H1 (cell line): ENCODE results near the gene EML4. TPM values are rescaled to one million over a fixed set of nuclear protein-coding genes. Genes with fewer than 3 reads are reported as not detected.

Experiments used
- CTCF ChIA-PET: fragments of 300-600 bp; sonication (Branson Sonifier 250); formaldehyde crosslinking; loops from one replicate; lab custom pipeline; 2021; ENCODE audit not compliant: partially characterized antibody; lab: Charles Lee
- POLR2A ChIA-PET: fragments of 300-600 bp; sonication (Branson Sonifier 250); formaldehyde crosslinking; loops from one replicate; lab custom pipeline; 2021; ENCODE audit warnings: inconsistent platforms; ENCODE audit not compliant: partially characterized antibody; lab: Charles Lee
- DNase-seq, 2 experiments: peaks; one replicate each; pipeline versions ENCODE4 v3.0.0 to v3.0.0-alpha.2; 2010 to 2022; ENCODE audit warnings: low spot score in 2 of 2, low read depth in 1 of 2, mixed read lengths in 1 of 2
- FAIRE-seq: peaks from 2 replicates; lab custom pipeline; 2011; peaks lifted over from hg19 to GRCh38; lab: Jason Lieb, UNC
- H2AFZ ChIP-seq: 2 replicates; pipeline ENCODE4 v1.8.1; 2012; ENCODE audit warnings: low read length, inconsistent platforms
- H2AK5ac ChIP-seq: 2 replicates; pipeline ENCODE4 v1.6.1; 2013; ENCODE audit warnings: low read depth, low read length
- H2BK120ac ChIP-seq: replicated peaks from 2 replicates; pipeline ENCODE3; 2013; ENCODE audit warnings: low read depth, low read length, inconsistent platforms
- H2BK12ac ChIP-seq: 2 replicates; pipeline ENCODE4 v1.6.1; 2013; ENCODE audit warnings: low read depth, low read length
- H2BK15ac ChIP-seq: 2 replicates; pipeline ENCODE4 v1.6.1; 2013; ENCODE audit warnings: low read length
- H2BK20ac ChIP-seq: 2 replicates; pipeline ENCODE4 v1.6.1; 2013; ENCODE audit warnings: low read length
- H2BK5ac ChIP-seq: 2 replicates; pipeline ENCODE4 v1.6.1; 2013; ENCODE audit warnings: low read depth, low read length
- H3K14ac ChIP-seq: 2 replicates; pipeline ENCODE4 v1.6.1; 2013; ENCODE audit warnings: inconsistent platforms; ENCODE audit not compliant: insufficient read length
- H3K18ac ChIP-seq: 2 replicates; pipeline ENCODE4 v1.6.1; 2013; ENCODE audit warnings: low read length; ENCODE audit errors: extremely low read depth
- H3K23ac ChIP-seq: 2 replicates; pipeline ENCODE4 v1.6.1; 2013; ENCODE audit warnings: inconsistent platforms; ENCODE audit not compliant: insufficient read length
- H3K23me2 ChIP-seq: 2 replicates; pipeline ENCODE4 v1.6.1; 2013; ENCODE audit warnings: low read depth, low read length
- H3K27ac ChIP-seq: 2 replicates; pipeline ENCODE4 v1.6.1; 2011; ENCODE audit warnings: low read depth, low read length, inconsistent platforms
- H3K27me3 ChIP-seq, 4 experiments: replicated peaks in 1 of 4; 1 replicate in 1 of 4; 2 replicates in 3 of 4; pipeline versions ENCODE4 v1.6.1 to v1.8.1; 2011 to 2013; ENCODE audit warnings: low read length in 3 of 4, mild to moderate bottlenecking in 3 of 4, inconsistent platforms in 2 of 4, mixed read lengths in 2 of 4, moderate library complexity in 1 of 4; ENCODE audit not compliant: control insufficient read depth in 3 of 4, insufficient read depth in 3 of 4; ENCODE audit errors: extremely low read depth in 1 of 4
- H3K36me3 ChIP-seq, 4 experiments: 2 replicates each; pipeline versions ENCODE4 v1.6.1 to v1.8.1; 2011 to 2013; ENCODE audit warnings: mild to moderate bottlenecking in 4 of 4, low read length in 3 of 4, moderate library complexity in 2 of 4, control low read depth in 1 of 4, inconsistent platforms in 1 of 4; ENCODE audit not compliant: insufficient read depth in 4 of 4, control insufficient read depth in 2 of 4
- H3K4ac ChIP-seq: replicated peaks from 2 replicates; pipeline ENCODE3; 2013; ENCODE audit warnings: low read length, low read depth, mixed read lengths, inconsistent platforms; ENCODE audit not compliant: insufficient read length
- H3K4me1 ChIP-seq, 4 experiments: replicated peaks in 1 of 4; 1 replicate in 1 of 4; 2 replicates in 3 of 4; pipeline versions ENCODE4 v1.6.1 to v1.8.1; 2011 to 2013; ENCODE audit warnings: low read length in 3 of 4, inconsistent platforms in 2 of 4, mixed read lengths in 1 of 4; ENCODE audit not compliant: insufficient read depth in 4 of 4, control insufficient read depth in 3 of 4
- H3K4me2 ChIP-seq, 2 experiments: 2 replicates each; pipeline versions ENCODE4 v1.6.1 to v1.8.1; 2011 to 2013; ENCODE audit warnings: low read depth in 2 of 2, low read length in 2 of 2, control low read depth in 1 of 2, inconsistent platforms in 1 of 2, mild to moderate bottlenecking in 1 of 2; ENCODE audit not compliant: insufficient read depth in 1 of 2
- H3K4me3 ChIP-seq, 4 experiments: fragments of 200-600, 300-600 bp in 1 of 4; sonication (generic), shearing (Covaris generic), sonication (Bioruptor Twin) in 1 of 4; 2 replicates each; pipeline versions ENCODE4 v1.5.1 to v1.8.1; 2011 to 2016; ENCODE audit warnings: low read length in 4 of 4, low read depth in 3 of 4, control low read depth in 2 of 4, inconsistent platforms in 2 of 4, mild to moderate bottlenecking in 2 of 4, mixed read lengths in 1 of 4, moderate library complexity in 1 of 4; ENCODE audit not compliant: insufficient read depth in 2 of 4; ENCODE audit errors: extremely low read depth in 1 of 4
- H3K56ac ChIP-seq: replicated peaks from 2 replicates; pipeline ENCODE3; 2013; ENCODE audit warnings: low read depth, mild to moderate bottlenecking, mixed read lengths, low read length, inconsistent platforms; ENCODE audit not compliant: insufficient read length
- H3K79me1 ChIP-seq: 2 replicates; pipeline ENCODE4 v1.6.1; 2013; ENCODE audit warnings: low read depth, low read length, control low read depth
- H3K79me2 ChIP-seq, 2 experiments: 2 replicates each; pipeline versions ENCODE4 v1.6.1 to v1.8.1; 2012 to 2013; ENCODE audit warnings: low read length in 2 of 2, mild to moderate bottlenecking in 2 of 2, inconsistent platforms in 1 of 2; ENCODE audit not compliant: insufficient read depth in 2 of 2, control insufficient read depth in 1 of 2
- H3K9ac ChIP-seq, 4 experiments: replicated peaks in 1 of 4; 1 replicate in 1 of 4; 2 replicates in 3 of 4; pipeline versions ENCODE4 v1.6.1 to v1.8.1; 2011 to 2013; ENCODE audit warnings: low read depth in 3 of 4, low read length in 3 of 4, control low read depth in 2 of 4, mild to moderate bottlenecking in 2 of 4, moderate library complexity in 2 of 4, inconsistent platforms in 1 of 4; ENCODE audit errors: extremely low read depth in 1 of 4
- H3K9me3 ChIP-seq, 2 experiments: 2 replicates each; pipeline versions ENCODE4 v1.6.1 to v1.8.1; 2012 to 2013; ENCODE audit warnings: mild to moderate bottlenecking in 2 of 2, moderate library complexity in 2 of 2, control low read depth in 1 of 2, inconsistent platforms in 1 of 2, low read depth in 1 of 2, low read length in 1 of 2, mixed read lengths in 1 of 2; ENCODE audit not compliant: insufficient read depth in 2 of 2
- H4K20me1 ChIP-seq, 2 experiments: replicated peaks in 1 of 2; 2 replicates each; pipeline versions ENCODE3 to v1.8.1; 2011 to 2013; ENCODE audit warnings: inconsistent platforms in 2 of 2, low read length in 2 of 2, mild to moderate bottlenecking in 1 of 2; ENCODE audit not compliant: insufficient read depth in 2 of 2, control insufficient read depth in 1 of 2
- H4K5ac ChIP-seq: 2 replicates; pipeline ENCODE4 v1.6.1; 2013; ENCODE audit warnings: low read length, low read depth, mixed read lengths, inconsistent platforms; ENCODE audit not compliant: insufficient read length
- H4K8ac ChIP-seq: 2 replicates; pipeline ENCODE4 v1.8.0; 2013; ENCODE audit warnings: mild to moderate bottlenecking, moderate library complexity, low read length, inconsistent platforms; ENCODE audit not compliant: insufficient read depth; ENCODE audit errors: extremely low read depth
- H4K91ac ChIP-seq: replicated peaks from 2 replicates; pipeline ENCODE3; 2013; ENCODE audit warnings: low read length, mixed read lengths, inconsistent platforms; ENCODE audit not compliant: insufficient read length
- CBX5 ChIP-seq: fragments of 300-800, 300-1000 bp; sonication (generic); IDR thresholded peaks from 2 replicates; pipeline ENCODE4 v1.7.1; 2016; ENCODE audit warnings: antibody characterized with exemption, low read length, low read depth
- CREB1 ChIP-seq: IDR thresholded peaks from 2 replicates; pipeline ENCODE4 v1.6.1; 2012; ENCODE audit warnings: inconsistent platforms
- GTF2F1 ChIP-seq: IDR thresholded peaks from 2 replicates; pipeline ENCODE4 v1.6.1; 2012; ENCODE audit warnings: low read depth, low read length, improper control_type of control experiment, borderline replicate concordance
- HDAC2 ChIP-seq, 2 experiments: fragments of 300-600 bp in 1 of 2; sonication (generic) in 1 of 2; IDR thresholded peaks; 2 replicates each; pipeline ENCODE4 v1.6.1; 2011 to 2012; ENCODE audit warnings: low read depth in 2 of 2, low read length in 2 of 2, mild to moderate bottlenecking in 2 of 2, moderate library complexity in 2 of 2, borderline replicate concordance in 1 of 2, inconsistent platforms in 1 of 2
- KDM1A ChIP-seq: fragments of 200-600, 300-600 bp; sonication (generic); IDR thresholded peaks from 2 replicates; pipeline ENCODE4 v1.7.1; 2016; ENCODE audit warnings: mild to moderate bottlenecking, low read length, borderline replicate concordance
- RAD21 ChIP-seq, 2 experiments: IDR thresholded peaks in 1 of 2; conservative IDR thresholded peaks in 1 of 2; 2 replicates each; pipeline ENCODE4 v1.6.1; 2011; ENCODE audit warnings: low read depth in 2 of 2, low read length in 2 of 2, improper control_type of control experiment in 1 of 2, inconsistent platforms in 1 of 2, mild to moderate bottlenecking in 1 of 2, moderate library complexity in 1 of 2
- TAF7 ChIP-seq: optimal IDR thresholded peaks from 2 replicates; pipeline ENCODE3; 2011; ENCODE audit warnings: low read depth, mild to moderate bottlenecking, inconsistent platforms, low read length, moderate library complexity, borderline replicate concordance
- polyA plus RNA-seq, 7 experiments: library from polyadenylated mRNA; depleted of rRNA in 3 of 7; stranded (reverse) in 5 of 7; unstranded in 2 of 7; fragments of >200 nt in 5 of 7; fragments of 200-250 nt in 2 of 7; gene quantifications; 1 replicate in 5 of 7; 2 replicates in 1 of 7; 4 replicates in 1 of 7; pipeline versions ENCODE4 v1.2.1 to v1.2.3, GENCODE V29; 2011 to 2013; ENCODE audit warnings: missing spikeins in 2 of 7, mixed read lengths in 2 of 7
- total RNA-seq: library from RNA; stranded (reverse); fragmentation: NEBNext Ultra II Directional; extraction: Animal tissue kit (Norgen Biotek cat#: 25700); gene quantifications from 2 replicates; pipeline ENCODE4 v1.2.1, GENCODE V29; 2021
- TF ChIP-seq, protein P1 (sequence below): IDR thresholded peaks from 2 replicates; pipeline ENCODE4 v1.6.1; 2012; ENCODE audit warnings: low read length, inconsistent platforms
- TF ChIP-seq, protein P2 (sequence below), 3 experiments: IDR thresholded peaks; 1 replicate in 2 of 3; 2 replicates in 1 of 3; pipeline versions ENCODE4 v1.5.1 to v1.6.1; 2011; ENCODE audit warnings: low read length in 3 of 3, mild to moderate bottlenecking in 3 of 3, inconsistent platforms in 2 of 3, low read depth in 1 of 3, moderate library complexity in 1 of 3; ENCODE audit not compliant: insufficient read depth in 1 of 3; ENCODE audit errors: control extremely low read depth in 1 of 3

The EML4 gene
- total and polyA plus RNA-seq, 2 of the 8 experiments (the other 6 are each of a cell fraction or from before 2014, with no cell fraction given): 50.1 to 104 TPM

DNA sequence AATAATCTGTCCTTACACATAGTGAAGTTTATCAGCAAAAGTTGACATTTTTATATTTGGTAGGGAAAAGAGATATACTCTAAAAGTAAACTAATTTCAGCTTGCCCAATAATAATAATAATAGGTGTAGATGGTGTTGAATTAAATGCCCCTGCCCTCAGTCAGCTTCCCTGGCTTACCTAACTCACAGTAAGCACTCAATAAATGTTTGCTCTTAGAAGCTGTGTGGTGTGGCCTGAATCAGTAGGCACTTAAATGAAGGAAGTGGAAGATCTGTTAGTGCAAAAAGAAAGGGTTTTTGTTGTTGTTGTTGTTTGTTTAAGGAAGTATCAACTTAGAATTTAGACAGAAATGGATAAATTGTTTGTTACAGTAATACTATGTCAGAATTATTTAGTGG is 36.2 kb downstream of the EML4 start:
- Histone ChIP-seq H3K23ac (no peak overlapping the region), H3K4ac (no peak overlapping the region), H3K27ac (no peak overlapping the region), H3K27me3 (no peaks in the 10 kb centered on the region), H2BK5ac (no peak overlapping the region), H4K20me1 (peaks cover 2 to 3% of the 10 kb centered on the region in 2 experiments), H2AFZ (no peak overlapping the region), H3K56ac (no peak overlapping the region), H4K5ac (no peak overlapping the region), H4K91ac (no peak overlapping the region), H2BK120ac (no peak overlapping the region), H3K9me3 (no peaks in the 10 kb centered on the region), H2AK5ac (no peak overlapping the region), H3K79me2 (peaks cover 0 to 82% of the 10 kb centered on the region in 2 experiments; a peak in 2 of 4 replicates), H3K4me2 (no peak overlapping the region), H2BK12ac (no peak overlapping the region), H4K8ac (no peak overlapping the region), H3K36me3 (no peaks in the 10 kb centered on the region), H3K79me1 (no peaks in the 10 kb centered on the region; the same call in 1 of the 2 replicates), H3K18ac (no peak overlapping the region), H3K4me3 (no peak overlapping the region), H3K4me1 (no peaks in the 10 kb centered on the region), H2BK20ac (no peak overlapping the region), H2BK15ac (no peak overlapping the region), H3K23me2 (no peaks in the 10 kb centered on the region), H3K9ac (no peak overlapping the region), H3K14ac (no peak overlapping the region)
- ChIA-PET POLR2A (interaction anchor here (1.5 kb wide), 1 partner anchor 34 kb away, joined by 3 read pairs; no protein-coding TSS in a partner anchor), CTCF (interaction anchor here (0.7 to 1.8 kb wide), 3 partner anchors 9 to 113 kb away, joined by 3 to 6 read pairs (median 3); no protein-coding TSS in a partner anchor)
- DNase-seq: no peak
- FAIRE-seq: no peak
- TF ChIP-seq, protein P1, sequence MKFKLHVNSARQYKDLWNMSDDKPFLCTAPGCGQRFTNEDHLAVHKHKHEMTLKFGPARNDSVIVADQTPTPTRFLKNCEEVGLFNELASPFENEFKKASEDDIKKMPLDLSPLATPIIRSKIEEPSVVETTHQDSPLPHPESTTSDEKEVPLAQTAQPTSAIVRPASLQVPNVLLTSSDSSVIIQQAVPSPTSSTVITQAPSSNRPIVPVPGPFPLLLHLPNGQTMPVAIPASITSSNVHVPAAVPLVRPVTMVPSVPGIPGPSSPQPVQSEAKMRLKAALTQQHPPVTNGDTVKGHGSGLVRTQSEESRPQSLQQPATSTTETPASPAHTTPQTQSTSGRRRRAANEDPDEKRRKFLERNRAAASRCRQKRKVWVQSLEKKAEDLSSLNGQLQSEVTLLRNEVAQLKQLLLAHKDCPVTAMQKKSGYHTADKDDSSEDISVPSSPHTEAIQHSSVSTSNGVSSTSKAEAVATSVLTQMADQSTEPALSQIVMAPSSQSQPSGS: no peak
- TF ChIP-seq CBX5: no peak
- no peak for TF ChIP-seq HDAC2 (IDR thresholded peaks at IDR 0.05; ENCODE audit: borderline replicate concordance in 1 of 2, low read depth in 2 of 2, low read length in 2 of 2)
- TF ChIP-seq GTF2F1: no peak
- TF ChIP-seq TAF7: no peak
- TF ChIP-seq CREB1: no peak
- TF ChIP-seq, protein P2, sequence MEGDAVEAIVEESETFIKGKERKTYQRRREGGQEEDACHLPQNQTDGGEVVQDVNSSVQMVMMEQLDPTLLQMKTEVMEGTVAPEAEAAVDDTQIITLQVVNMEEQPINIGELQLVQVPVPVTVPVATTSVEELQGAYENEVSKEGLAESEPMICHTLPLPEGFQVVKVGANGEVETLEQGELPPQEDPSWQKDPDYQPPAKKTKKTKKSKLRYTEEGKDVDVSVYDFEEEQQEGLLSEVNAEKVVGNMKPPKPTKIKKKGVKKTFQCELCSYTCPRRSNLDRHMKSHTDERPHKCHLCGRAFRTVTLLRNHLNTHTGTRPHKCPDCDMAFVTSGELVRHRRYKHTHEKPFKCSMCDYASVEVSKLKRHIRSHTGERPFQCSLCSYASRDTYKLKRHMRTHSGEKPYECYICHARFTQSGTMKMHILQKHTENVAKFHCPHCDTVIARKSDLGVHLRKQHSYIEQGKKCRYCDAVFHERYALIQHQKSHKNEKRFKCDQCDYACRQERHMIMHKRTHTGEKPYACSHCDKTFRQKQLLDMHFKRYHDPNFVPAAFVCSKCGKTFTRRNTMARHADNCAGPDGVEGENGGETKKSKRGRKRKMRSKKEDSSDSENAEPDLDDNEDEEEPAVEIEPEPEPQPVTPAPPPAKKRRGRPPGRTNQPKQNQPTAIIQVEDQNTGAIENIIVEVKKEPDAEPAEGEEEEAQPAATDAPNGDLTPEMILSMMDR (IDR thresholded peaks at IDR 0.05; ENCODE audit: control extremely low read depth in 1 of 3, insufficient read depth in 1 of 3, low read depth in 1 of 3, low read length in 3 of 3): no peak
- TF ChIP-seq KDM1A: no peak
- TF ChIP-seq RAD21 (IDR thresholded peaks at IDR 0.05 in 1 of 2, conservative IDR thresholded peaks at IDR 0.05 in 1 of 2; ENCODE audit: low read depth in 2 of 2, low read length in 2 of 2): no peak
